Epithelial cell of esophagus (primary cell): ENCODE measurements around the gene CDKN2B-AS1.
A peak's percentile ranks its signal among the peaks of the same experiment; 100 is the strongest.

Experiments
- DNase-seq: peaks from one replicate; pipeline ENCODE4 v3.0.0; 2010; ENCODE audit warnings: low read depth
- H3K4me3 ChIP-seq: 2 replicates; pipeline ENCODE4 v1.5.1; 2011; ENCODE audit warnings: mild to moderate bottlenecking, low read length, control low read depth
- TF ChIP-seq, protein P1 (sequence below): IDR thresholded peaks from 2 replicates; pipeline ENCODE4 v1.5.1; 2011; ENCODE audit warnings: low read depth, mild to moderate bottlenecking, low read length, control low read depth, inconsistent platforms; ENCODE audit not compliant: insufficient read depth; ENCODE audit errors: missing control alignments

Gene CDKN2B-AS1

DNA sequence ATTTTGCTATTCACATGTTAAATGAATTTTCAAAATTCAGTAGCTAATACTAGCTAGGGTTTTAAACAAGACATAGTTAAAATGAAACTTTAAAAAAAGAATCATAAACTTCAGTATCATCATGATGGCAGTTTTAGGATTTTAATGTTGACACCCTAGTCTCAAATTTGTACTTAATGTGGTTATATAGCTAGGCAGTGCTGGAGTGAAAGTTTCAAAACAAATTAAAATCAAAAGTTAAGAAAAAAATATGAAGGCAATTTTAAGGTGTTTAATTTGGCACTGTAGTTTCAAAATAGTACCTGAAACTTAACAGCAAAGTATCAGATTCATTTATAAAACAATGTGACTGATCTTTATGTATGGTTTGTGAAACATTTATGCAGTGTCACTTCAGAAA, 33.8 kb downstream of the CDKN2B-AS1 start:
- H3K4me3 ChIP-seq = no peak overlapping the region
- TF ChIP-seq, protein P1, sequence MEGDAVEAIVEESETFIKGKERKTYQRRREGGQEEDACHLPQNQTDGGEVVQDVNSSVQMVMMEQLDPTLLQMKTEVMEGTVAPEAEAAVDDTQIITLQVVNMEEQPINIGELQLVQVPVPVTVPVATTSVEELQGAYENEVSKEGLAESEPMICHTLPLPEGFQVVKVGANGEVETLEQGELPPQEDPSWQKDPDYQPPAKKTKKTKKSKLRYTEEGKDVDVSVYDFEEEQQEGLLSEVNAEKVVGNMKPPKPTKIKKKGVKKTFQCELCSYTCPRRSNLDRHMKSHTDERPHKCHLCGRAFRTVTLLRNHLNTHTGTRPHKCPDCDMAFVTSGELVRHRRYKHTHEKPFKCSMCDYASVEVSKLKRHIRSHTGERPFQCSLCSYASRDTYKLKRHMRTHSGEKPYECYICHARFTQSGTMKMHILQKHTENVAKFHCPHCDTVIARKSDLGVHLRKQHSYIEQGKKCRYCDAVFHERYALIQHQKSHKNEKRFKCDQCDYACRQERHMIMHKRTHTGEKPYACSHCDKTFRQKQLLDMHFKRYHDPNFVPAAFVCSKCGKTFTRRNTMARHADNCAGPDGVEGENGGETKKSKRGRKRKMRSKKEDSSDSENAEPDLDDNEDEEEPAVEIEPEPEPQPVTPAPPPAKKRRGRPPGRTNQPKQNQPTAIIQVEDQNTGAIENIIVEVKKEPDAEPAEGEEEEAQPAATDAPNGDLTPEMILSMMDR = no peak
- DNase-seq = no peak

DNA sequence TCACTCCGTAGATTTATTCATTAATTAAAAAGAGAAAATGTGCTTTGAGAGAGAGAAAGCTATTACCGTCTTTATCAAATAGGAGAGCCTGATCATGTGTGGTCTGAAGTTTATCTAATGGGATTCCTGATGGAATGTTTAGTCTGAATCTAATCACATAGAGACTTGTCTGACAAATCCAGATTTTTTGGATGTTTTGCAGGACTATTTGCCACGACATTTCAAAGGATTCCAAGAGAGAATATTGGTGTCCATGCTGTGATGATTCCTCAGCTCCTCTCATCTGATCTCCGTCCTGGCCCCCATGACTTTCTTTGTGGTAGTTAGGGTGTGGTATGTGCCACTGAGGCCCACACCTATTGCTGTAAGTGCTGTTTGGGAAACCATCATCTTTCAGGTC, 34.6 kb downstream of the CDKN2B-AS1 start:
- no peak for DNase-seq
- TF ChIP-seq, protein P1 = no peak
- no peak overlapping the region for H3K4me3 ChIP-seq

DNA sequence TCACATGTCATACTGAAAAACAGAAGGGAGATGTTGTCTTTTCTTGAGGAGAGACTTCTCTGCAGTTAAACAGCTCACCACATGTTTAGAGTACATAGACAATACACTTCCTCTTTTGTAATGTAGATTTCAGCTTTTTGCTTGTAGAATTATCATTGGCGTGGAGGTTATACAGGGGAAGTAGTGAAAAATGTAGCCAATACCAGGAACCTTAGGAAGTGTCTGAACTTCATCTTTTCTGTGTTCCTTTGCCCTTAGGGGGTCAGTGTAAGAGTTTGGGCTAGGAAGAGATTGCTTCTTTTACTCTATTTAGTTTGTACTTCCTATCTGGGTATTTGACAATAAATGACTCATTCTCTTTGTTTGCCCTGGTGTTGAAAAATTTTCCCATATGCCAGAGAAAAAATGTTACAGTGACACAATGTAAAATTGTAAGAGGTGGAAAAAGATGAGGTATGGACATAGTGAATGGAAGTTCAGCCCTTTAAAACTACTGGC, 35.6 kb downstream of the CDKN2B-AS1 start:
- TF ChIP-seq, protein P1 = no peak
- peak; percentile 83 for DNase-seq
- no peak overlapping the region for H3K4me3 ChIP-seq

DNA sequence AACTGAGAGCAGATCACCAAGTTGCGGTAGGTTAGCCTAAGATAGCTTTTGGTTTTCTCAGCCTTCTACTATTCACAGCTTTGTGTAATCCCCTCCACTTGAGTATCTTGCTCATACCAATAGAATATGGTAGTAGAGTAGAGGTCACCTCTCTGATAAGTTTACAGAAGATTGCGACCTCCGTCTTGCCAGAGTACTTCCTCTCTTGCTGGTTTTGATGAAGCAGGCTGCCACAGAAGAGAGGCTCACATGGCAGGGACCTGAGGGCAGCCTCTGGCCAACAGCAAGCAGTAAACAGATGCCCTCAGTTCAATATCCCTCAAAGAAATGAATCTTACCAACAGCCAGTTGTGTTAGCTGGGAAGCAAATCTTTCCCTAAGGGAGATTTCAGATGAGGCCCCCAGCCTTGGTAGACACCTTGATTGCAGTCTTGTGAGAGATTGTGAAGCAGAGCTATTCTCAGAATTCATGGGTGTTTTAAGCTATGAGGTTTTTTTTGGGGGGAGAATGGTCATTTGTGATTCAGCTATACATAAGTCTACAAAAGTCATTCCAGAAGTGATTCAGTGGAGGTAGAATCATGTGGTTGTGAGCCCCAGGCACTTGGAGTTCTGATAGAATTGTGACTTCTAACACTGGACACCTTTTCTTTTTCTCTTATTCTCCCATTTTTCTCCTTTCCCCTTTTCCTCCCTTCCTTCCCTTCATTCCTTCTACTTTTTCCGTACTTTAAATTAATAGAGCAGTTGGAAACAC, 37.2 kb downstream of the CDKN2B-AS1 start:
- TF ChIP-seq, protein P1 = no peak
- H3K4me3 ChIP-seq = no peak overlapping the region
- peak; percentile 63 for DNase-seq

DNA sequence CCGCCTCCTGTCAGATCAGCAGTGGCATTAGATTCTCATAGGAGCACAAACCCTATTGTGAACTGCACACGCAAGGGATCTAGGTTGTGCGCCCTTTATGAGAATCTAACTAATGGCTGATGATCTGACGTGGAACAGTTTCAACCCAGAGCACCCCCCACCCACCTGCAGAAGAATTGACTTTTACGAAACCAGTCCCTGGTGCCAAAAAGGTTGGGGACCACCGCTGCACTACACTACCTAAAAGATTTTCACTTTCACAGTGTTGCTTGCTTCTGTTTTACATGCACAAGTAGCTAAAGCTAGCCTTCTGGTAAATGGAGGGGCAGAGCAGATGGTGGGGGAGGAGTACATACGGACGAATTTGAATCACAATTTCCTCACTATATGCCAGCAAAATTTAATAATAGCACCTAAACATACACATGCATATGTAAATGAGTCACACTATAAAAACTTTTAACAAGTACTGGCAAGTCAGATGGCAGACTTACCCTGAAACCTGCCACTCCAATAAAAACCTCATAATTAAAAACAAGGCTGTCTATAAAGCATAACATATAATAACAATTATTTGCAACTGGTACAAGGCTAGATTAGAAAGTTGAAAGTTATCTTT, 38.5 kb downstream of the CDKN2B-AS1 start:
- peak; percentile 84 for DNase-seq
- H3K4me3 ChIP-seq = no peak overlapping the region
- TF ChIP-seq, protein P1 = no peak

DNA sequence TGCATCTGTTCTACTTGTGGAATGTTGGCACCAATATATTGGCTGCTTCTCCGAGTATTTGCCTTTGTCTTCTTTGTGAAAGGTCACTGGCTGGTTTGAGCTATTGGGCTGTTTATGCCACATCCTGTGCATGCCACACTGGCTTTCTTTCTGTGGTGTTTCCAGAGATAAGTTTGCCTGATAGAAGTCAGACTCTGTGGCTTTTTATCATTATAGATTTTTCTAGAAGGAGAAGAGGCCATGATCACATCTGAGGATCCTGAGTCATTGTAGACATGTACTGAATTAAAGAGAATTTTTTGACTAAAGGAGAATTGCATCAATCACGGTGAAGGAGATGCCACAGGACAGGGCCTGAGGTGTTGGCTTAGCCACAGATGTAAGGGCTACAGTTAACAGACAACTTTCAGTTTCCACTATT, 41.0 kb downstream of the CDKN2B-AS1 start:
- no peak overlapping the region for H3K4me3 ChIP-seq
- TF ChIP-seq, protein P1 = no peak
- DNase-seq = no peak
